GM12892 (cell line): ENCODE data around the gene MCCD1.

Source experiments
- POLR2A ChIP-seq: IDR thresholded peaks from 2 replicates; pipeline ENCODE4 v1.6.1; 2011; ENCODE audit warnings: low read depth, low read length, control low read depth
- POLR2AphosphoS5 ChIP-seq: IDR thresholded peaks from 2 replicates; pipeline ENCODE4 v1.6.1; 2011; ENCODE audit warnings: low read depth, low read length, control low read depth
- TAF1 ChIP-seq: IDR thresholded peaks from 2 replicates; pipeline ENCODE4 v1.6.1; 2011; ENCODE audit warnings: low read depth, mild to moderate bottlenecking, control low read depth, low read length, borderline replicate concordance

DNA sequence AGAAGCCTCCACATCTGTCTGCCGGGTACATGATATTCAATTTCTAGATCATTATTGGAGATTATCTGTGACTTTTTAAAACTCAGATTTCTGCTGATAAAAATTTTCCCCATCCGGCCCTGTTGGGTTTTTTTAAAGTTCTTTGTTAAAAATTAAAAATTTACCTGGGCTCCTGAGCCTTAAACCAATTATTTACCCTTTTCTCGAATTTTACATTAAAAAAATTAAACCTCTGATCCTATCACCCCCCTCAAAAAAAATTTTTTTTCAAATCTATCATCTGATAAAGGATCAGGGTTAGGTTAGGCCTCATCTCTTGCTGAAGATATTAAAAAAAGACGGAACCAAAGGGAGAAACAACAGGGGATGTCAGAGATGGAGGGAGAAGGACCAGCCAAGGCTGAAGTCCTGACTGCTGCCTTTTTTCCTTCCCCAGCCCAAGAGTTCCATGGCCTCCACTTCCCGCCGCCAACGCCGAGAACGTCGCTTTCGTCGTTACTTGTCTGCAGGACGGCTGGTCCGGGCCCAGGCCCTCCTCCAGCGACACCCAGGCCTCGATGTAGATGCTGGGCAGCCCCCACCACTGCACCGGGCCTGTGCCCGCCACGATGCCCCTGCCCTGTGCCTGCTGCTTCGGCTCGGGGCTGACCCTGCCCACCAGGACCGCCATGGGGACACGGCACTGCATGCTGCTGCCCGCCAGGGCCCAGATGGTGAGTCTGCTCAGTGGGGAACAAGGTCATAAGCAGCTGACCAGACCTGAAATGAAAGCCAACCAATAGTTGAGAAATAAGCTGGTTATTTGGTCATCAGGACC is 19.2 kb downstream of the MCCD1 start:
- no peak for TF ChIP-seq POLR2A
- TF ChIP-seq TAF1 = no peak
- TF ChIP-seq POLR2AphosphoS5 = 0 out of 2 replicates have a peak, but pooled peaks have one; percentile 3
